Fibroblast of the aortic adventitia (primary cell): ENCODE results near the gene KRT79. TPM values are rescaled to one million over a fixed set of nuclear protein-coding genes. Genes with fewer than 3 reads are reported as not detected.

Experiments
- DNase-seq: peaks from one replicate; pipeline ENCODE4 v3.0.0-alpha.2; 2010; ENCODE audit warnings: low read depth
- H3K4me3 ChIP-seq: 2 replicates; pipeline ENCODE4 v1.5.1; 2011; ENCODE audit warnings: low read depth, mild to moderate bottlenecking, control low read depth, low read length, moderate library complexity
- CTCF ChIP-seq: IDR thresholded peaks from 2 replicates; pipeline ENCODE4 v1.5.1; 2011; ENCODE audit warnings: mild to moderate bottlenecking, low read length, control low read depth, inconsistent platforms; ENCODE audit not compliant: insufficient read depth
- total RNA-seq: library from RNA; depleted of rRNA; stranded (reverse); fragments of >200 nt; gene quantifications from 2 replicates; pipeline ENCODE4 v1.2.3, GENCODE V29; 2012; ENCODE audit warnings: low replicate concordance

The KRT79 gene
- total RNA-seq, 1 donor: not detected

- DNase-seq: no peak
- TF ChIP-seq CTCF: no peak
- H3K4me3 ChIP-seq: no peak overlapping the region
Observed at GRCh38 chr12:52781399-52782082, 52.6 kb downstream of the KRT79 start.

- DNase-seq: no peak
- no peak for TF ChIP-seq CTCF
- H3K4me3 ChIP-seq: no peak overlapping the region
Observed at GRCh38 chr12:52779914-52780313, 54.2 kb downstream of the KRT79 start.

- TF ChIP-seq CTCF: no peak
- H3K4me3 ChIP-seq: no peak overlapping the region
- DNase-seq: no peak
Observed at GRCh38 chr12:52778833-52779232, 55.3 kb downstream of the KRT79 start.

- no peak for TF ChIP-seq CTCF
- no peak overlapping the region for H3K4me3 ChIP-seq
- DNase-seq: no peak
Observed at GRCh38 chr12:52777566-52777965, 56.5 kb downstream of the KRT79 start.

GRCh38 chr12:52776913-52777395 lies 57.2 kb downstream of the KRT79 start, which contains the start of gene KRT76:
Gene KRT76, minus strand, starts transcription at chr12:52777345. Its CDS starts 54 bp downstream, at chr12:52777291.
- DNase-seq: no peak
- no peak within 1 kb of the TSS for H3K4me3 ChIP-seq
- no peak for TF ChIP-seq CTCF

DNA sequence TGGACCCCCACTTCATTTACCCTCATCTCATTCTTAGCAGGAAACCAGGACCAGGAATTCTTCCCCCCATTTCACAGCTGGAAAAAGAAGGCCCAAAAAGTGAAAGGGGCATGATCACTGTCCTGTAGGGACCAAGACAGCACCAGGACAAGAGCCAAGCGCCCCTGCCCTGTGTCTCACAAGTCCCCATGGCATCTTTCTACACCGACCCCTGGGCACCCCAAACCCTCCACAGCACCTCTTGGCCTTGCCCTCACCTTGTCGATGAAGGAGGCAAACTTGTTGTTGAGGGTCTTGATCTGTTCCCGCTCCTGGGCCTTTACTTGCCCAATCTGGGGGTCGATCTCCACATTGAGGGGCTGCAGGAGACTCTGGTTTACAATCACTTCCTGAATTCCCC lies 57.7 kb downstream of the KRT79 start:
- no peak for DNase-seq
- no peak overlapping the region for H3K4me3 ChIP-seq
- no peak for TF ChIP-seq CTCF
